Fibroblast of villous mesenchyme (primary cell): Measurements from ENCODE around the gene MMP3. TPM values are rescaled to one million over a fixed set of nuclear protein-coding genes. Genes with fewer than 3 reads are reported as not detected.

Source experiments
- DNase-seq: peaks from one replicate; pipeline ENCODE4 v3.0.0-alpha.2; 2010; ENCODE audit warnings: low read depth
- H3K4me3 ChIP-seq: 2 replicates; pipeline ENCODE4 v1.5.1; 2011; ENCODE audit warnings: low read depth, mild to moderate bottlenecking, low read length
- total RNA-seq: library from RNA; depleted of rRNA; stranded (reverse); fragments of >200 nt; gene quantifications from 2 replicates; pipeline ENCODE4 v1.2.3, GENCODE V29; 2012
- TF ChIP-seq, protein P1 (sequence below): IDR thresholded peaks from 2 replicates; pipeline ENCODE4 v1.5.1; 2012; ENCODE audit warnings: low read depth, mild to moderate bottlenecking, low read length; ENCODE audit not compliant: insufficient read depth

MMP3 gene
- total RNA-seq, 1 donor: 39.7 TPM

GRCh38 chr11:102833731-102834130 is 9.7 kb downstream of the MMP3 start:
- H3K4me3 ChIP-seq: no peak overlapping the region
- DNase-seq: no peak
- TF ChIP-seq, protein P1, sequence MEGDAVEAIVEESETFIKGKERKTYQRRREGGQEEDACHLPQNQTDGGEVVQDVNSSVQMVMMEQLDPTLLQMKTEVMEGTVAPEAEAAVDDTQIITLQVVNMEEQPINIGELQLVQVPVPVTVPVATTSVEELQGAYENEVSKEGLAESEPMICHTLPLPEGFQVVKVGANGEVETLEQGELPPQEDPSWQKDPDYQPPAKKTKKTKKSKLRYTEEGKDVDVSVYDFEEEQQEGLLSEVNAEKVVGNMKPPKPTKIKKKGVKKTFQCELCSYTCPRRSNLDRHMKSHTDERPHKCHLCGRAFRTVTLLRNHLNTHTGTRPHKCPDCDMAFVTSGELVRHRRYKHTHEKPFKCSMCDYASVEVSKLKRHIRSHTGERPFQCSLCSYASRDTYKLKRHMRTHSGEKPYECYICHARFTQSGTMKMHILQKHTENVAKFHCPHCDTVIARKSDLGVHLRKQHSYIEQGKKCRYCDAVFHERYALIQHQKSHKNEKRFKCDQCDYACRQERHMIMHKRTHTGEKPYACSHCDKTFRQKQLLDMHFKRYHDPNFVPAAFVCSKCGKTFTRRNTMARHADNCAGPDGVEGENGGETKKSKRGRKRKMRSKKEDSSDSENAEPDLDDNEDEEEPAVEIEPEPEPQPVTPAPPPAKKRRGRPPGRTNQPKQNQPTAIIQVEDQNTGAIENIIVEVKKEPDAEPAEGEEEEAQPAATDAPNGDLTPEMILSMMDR: no peak

DNA sequence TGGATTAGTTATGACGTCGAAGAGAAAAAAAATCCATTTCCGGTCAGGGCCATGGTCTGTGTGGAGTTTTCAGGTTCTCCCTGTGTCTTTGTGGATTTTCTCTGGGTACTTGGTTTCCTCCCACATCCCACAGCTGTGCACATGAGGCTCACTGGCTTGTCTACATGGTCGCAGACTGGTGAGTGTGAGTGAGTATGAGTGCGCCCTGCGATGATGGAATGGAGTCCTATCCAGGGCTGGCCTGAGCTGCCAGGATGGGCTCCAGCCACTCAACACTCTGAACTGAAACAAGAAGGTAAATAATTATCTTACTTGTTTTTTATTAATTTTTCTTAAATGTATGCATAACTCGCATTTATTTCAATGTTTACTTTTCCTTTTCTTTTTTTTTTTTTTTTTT is 10.8 kb downstream of the MMP3 start:
- DNase-seq: no peak
- no peak overlapping the region for H3K4me3 ChIP-seq
- TF ChIP-seq, protein P1: no peak

DNA sequence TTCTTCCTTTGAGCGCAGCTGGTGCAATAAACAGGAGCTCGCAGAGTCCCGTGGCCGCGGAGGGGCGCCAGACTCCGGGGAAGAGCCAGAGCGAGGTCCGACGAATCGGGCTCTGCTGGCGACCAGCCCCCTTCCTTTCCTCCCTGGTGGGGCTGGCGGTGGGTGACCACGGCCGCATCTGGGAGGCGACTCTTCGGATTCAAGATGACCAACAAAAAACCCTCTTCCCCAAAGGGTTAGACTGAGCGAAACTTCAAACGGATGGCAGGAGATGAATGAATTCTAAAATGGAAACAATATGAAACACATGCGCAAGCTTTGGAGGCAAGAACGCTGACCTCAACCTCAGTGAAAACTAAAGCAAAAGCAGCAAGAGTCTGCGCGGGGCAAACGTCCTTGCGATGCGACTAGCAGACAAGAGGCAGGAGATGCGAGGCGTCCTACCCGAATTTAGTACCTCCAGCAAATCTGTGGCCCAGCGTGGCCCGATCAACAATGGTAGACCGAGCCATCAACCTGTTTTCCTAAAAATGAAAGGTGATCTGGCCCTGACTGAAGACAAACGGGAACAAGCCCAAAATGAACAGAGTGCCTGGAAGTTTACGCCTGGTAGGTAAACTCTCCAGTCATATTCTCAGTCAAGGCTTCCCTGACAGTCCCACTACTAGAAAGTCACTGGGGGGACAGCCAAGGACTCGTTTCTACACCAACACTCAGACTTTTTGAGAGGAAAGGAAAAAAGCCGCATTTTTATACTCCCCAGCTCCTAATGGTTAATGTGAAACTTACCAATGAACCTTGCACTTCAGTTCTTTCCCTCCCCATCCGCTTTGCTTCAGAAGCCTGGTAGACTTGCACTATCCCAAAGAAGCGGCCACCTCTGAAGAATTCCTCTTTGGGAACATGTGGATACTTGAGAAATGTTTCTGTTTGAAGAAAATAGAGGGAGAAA is 11.6 kb downstream of the MMP3 start:
- TF ChIP-seq, protein P1: peak; percentile 64
- peak overlapping the region; percentile 46 for H3K4me3 ChIP-seq
- peak; percentile 60 for DNase-seq

- TF ChIP-seq, protein P1: no peak
- H3K4me3 ChIP-seq: peak overlapping the region; percentile 46
- DNase-seq: no peak
These were observed 12.3 kb downstream of the MMP3 start for GRCh38 chr11:102831128-102831488.

DNA sequence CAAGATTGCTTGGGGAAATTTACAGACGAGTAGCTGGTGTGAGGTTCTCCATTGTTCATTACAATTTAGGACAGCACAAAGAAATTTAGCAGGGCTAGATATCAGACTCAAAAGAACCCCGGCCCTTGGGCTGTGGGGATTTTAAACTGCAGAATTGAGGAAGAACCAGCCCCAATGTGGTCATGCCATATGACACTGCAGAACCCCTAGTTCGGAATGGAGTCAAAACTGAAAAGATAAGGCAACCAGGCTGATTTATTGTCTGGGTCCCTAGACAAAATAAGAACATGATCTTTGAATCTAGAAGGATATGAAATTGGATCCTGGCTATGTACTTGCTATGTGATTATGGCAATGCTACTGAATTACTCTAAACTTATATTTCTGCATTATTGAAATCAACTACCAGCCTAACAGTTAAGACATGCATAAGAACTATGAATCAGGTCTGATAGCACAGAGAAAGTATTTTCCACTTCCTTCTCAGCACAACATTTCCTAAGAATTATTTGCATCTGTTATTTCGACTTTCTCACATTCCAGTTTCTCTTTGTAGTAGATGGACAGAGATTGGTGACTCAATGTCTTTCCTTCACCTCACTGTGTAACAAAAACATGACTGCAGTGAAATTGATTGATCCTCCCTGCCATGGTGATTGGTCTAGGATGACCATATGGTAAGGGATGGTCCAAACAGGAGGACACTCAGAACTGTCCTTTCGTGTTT is 13.2 kb downstream of the MMP3 start:
- no peak for DNase-seq
- H3K4me3 ChIP-seq: no peak overlapping the region
- TF ChIP-seq, protein P1: no peak

- TF ChIP-seq, protein P1: no peak
- H3K4me3 ChIP-seq: no peak overlapping the region
- DNase-seq: no peak
These were observed 14.0 kb downstream of the MMP3 start for GRCh38 chr11:102829316-102830000.
